ENCODE measurements around the gene ERMAP.

GRCh38 chr1:42815941-42816584 lies 859 bp upstream of the ERMAP start:
- TF ChIP-seq CTCF (IDR thresholded peaks at IDR 0.05) (no peak), POLR2A (IDR thresholded peaks at IDR 0.05) (no peak)

All from tibial nerve (tissue), 3 donors.